ENCODE results near the gene MTOR.

DNA sequence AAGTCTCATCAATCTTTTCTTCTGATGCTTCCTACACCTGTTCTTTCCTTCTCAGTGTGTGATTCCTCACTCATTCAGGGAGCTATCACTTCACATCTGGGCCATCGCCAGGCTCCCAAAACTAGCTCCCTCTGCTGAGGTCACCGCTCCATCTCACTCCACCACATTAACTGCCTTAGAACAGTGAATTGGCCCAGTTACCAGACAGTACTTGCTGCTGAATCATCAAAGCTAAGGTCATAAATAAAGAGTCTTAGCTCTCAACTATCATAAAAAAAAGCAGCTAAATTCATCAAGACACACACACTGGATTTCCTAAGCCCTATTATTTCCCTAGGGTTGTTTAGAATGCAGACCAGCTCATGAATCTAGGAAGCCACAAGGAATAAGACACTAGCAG is 183.7 kb downstream of the MTOR start:
- TF ChIP-seq CTCF (IDR thresholded peaks at IDR 0.05) (no peak), EP300 (IDR thresholded peaks at IDR 0.05) (no peak), POLR2A (IDR thresholded peaks at IDR 0.05) (no peak)

All from ovary (tissue), 3 donors.